Measurements from ENCODE around the gene RPL38. TPM values are rescaled to one million over a fixed set of nuclear protein-coding genes. Genes with fewer than 3 reads are reported as not detected.

The RPL38 gene
- total RNA-seq, 1 donor from 2014 or later, result 1,161 TPM

GRCh38 chr17:74190154-74190553 is 13.3 kb upstream of the RPL38 start:
- Mint-ChIP-seq H3K4me3 (no peak overlapping the region), H3K9me3 (no peaks in the 10 kb centered on the region), H3K27ac (no peak overlapping the region), H3K4me1 (ENCODE audit: low read depth) (no peaks in the 10 kb centered on the region), H3K36me3 (ENCODE audit: low read depth) (no peaks in the 10 kb centered on the region), H3K27me3 (ENCODE audit: insufficient read depth) (peaks cover 18% of the 10 kb centered on the region)
- no peak for DNase-seq (ENCODE audit: low spot score)
- intact Hi-C loops (cut with micrococcal nuclease), result no loop called here

DNA sequence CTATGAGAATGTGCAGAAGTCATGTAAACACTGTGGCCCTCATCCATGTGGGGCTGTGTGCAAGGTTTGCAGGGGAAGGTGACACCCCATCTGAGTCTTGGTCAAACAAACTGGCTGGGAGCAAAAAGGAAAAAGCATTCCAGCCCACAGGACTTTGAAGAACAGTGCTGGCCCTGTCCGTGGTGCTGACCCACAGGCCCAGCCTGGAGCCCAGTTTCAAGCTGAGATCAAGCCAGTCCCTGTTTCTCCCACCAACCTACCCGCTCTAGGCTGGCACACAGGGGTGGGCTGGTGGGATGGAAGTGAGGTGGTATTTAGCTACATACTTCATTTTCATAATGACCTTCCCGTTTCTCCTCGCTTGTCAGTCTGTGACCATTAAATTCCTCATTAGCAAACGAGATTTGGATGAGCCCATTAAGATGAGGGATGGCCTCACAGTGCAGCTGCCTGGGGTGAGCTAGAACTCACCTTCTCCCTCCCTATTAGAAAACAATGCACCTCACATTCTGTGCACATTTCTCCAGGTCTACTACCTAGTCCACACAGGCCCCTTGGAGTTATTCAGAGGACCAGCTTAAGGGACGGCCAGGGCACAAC is 12.6 kb upstream of the RPL38 start:
- no peak overlapping the region for H3K4me3 Mint-ChIP-seq
- no peak for DNase-seq (ENCODE audit: low spot score)
- H3K27me3 Mint-ChIP-seq (ENCODE audit: insufficient read depth), result peaks cover 20% of the 10 kb centered on the region
- intact Hi-C loops (cut with micrococcal nuclease), result no loop called here
- H3K9me3 Mint-ChIP-seq, result no peaks in the 10 kb centered on the region
- no peak overlapping the region for H3K27ac Mint-ChIP-seq
- no peaks in the 10 kb centered on the region for H3K36me3 Mint-ChIP-seq (ENCODE audit: low read depth)
- no peaks in the 10 kb centered on the region for H3K4me1 Mint-ChIP-seq (ENCODE audit: low read depth)

DNA sequence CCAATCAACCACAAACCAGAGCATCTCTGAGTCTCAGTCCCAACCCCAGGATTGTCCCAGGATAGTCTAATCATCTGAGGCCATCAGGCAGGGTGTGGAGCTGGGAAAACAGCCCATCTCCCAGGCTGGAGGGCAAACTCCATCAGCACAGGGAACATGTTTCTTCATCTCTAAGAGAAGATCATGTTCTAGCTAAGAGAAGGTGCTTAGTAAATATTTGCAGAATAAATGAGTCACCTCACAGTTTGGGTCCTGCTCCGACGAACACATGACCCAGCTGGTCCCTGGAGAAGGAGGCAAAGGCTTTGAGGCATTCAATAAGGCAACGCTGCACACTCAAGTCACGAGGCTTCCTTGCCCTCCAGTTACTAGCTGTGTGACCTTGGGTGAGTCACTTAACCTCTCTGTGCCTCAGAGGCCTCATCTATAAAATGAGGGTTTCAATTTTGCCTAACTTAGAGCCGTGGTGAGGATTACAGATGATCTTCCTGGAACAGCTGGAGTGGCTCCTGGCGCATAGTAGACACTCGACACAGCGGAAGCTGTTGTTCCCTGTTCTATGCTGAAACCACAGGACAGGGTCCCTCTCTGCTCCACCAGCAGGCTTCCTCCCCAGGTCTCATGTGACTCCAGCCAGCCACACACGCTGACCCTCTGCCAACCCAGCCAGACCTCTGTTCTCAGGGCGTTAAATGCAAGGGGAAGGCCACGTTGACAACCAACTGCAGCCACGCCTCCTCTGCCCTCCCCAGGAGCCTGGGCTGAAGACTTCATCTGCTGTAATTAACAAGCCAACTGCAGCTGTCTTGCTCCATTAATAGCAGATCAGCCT is 10.3 kb upstream of the RPL38 start:
- no peaks in the 10 kb centered on the region for H3K9me3 Mint-ChIP-seq
- no peaks in the 10 kb centered on the region for H3K4me1 Mint-ChIP-seq (ENCODE audit: low read depth)
- no peaks in the 10 kb centered on the region for H3K36me3 Mint-ChIP-seq (ENCODE audit: low read depth)
- intact Hi-C loops (cut with micrococcal nuclease), result no loop called here
- no peak for DNase-seq (ENCODE audit: low spot score)
- no peak overlapping the region for H3K4me3 Mint-ChIP-seq
- peaks cover 24% of the 10 kb centered on the region for H3K27me3 Mint-ChIP-seq (ENCODE audit: insufficient read depth)
- H3K27ac Mint-ChIP-seq, result no peak overlapping the region

DNA sequence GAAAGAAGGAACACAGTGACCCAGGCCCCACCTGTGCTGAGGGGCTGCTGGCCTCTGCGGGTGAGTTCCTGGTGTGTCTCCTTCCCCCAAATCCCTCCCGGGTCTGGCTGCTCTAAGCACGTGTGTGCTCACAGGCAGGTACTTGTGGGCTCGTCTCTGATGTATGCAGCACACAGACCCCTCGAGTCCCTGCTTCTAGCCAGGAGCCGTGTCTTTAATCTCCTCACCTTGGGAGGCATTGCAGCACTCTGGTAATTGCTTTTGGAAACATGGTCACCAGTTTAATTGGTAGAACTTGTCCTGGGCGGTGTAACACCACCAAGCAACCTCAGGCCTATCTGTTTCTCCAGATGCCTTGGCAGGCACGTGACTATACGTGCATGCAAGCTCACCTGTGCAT is 8.8 kb upstream of the RPL38 start:
- no peak for DNase-seq (ENCODE audit: low spot score)
- peaks cover 3% of the 10 kb centered on the region for H3K4me1 Mint-ChIP-seq (ENCODE audit: low read depth)
- H3K27me3 Mint-ChIP-seq (ENCODE audit: insufficient read depth), result peaks cover 16% of the 10 kb centered on the region
- intact Hi-C loops (cut with micrococcal nuclease), result no loop called here
- H3K27ac Mint-ChIP-seq, result no peak overlapping the region
- H3K4me3 Mint-ChIP-seq, result no peak overlapping the region
- H3K36me3 Mint-ChIP-seq (ENCODE audit: low read depth), result no peaks in the 10 kb centered on the region
- no peaks in the 10 kb centered on the region for H3K9me3 Mint-ChIP-seq

GRCh38 chr17:74196541-74197317 is 6.7 kb upstream of the RPL38 start:
- Mint-ChIP-seq H3K4me3 (no peak overlapping the region), H3K27me3 (ENCODE audit: insufficient read depth) (peaks cover 26% of the 10 kb centered on the region)
- intact Hi-C loops (cut with micrococcal nuclease), result no loop called here

GRCh38 chr17:74197801-74198200 is 5.7 kb upstream of the RPL38 start:
- H3K4me3 Mint-ChIP-seq, result no peak overlapping the region
- H3K27me3 Mint-ChIP-seq (ENCODE audit: insufficient read depth), result peaks cover 33% of the 10 kb centered on the region
- no peak overlapping the region for H3K27ac Mint-ChIP-seq
- intact Hi-C loops (cut with micrococcal nuclease), result no loop called here
- H3K36me3 Mint-ChIP-seq (ENCODE audit: low read depth), result no peaks in the 10 kb centered on the region
- no peak for DNase-seq (ENCODE audit: low spot score)
- no peaks in the 10 kb centered on the region for H3K9me3 Mint-ChIP-seq
- H3K4me1 Mint-ChIP-seq (ENCODE audit: low read depth), result peaks cover 6% of the 10 kb centered on the region

More at GRCh38 chr17:74196541-74197317, 6.7 kb upstream of the RPL38 start:
- Mint-ChIP-seq H3K36me3 (ENCODE audit: low read depth) (no peaks in the 10 kb centered on the region), H3K9me3 (no peaks in the 10 kb centered on the region), H3K27ac (no peak overlapping the region), H3K4me1 (ENCODE audit: low read depth) (peaks cover 6% of the 10 kb centered on the region)
- DNase-seq (ENCODE audit: low spot score), result no peak

- peaks cover 3% of the 10 kb centered on the region for H3K36me3 Mint-ChIP-seq (ENCODE audit: low read depth)
- no peak overlapping the region for H3K27ac Mint-ChIP-seq
- intact Hi-C loops (cut with micrococcal nuclease), result no loop called here
- no peak for DNase-seq (ENCODE audit: low spot score)
- peaks cover 36% of the 10 kb centered on the region for H3K27me3 Mint-ChIP-seq (ENCODE audit: insufficient read depth)
- H3K4me1 Mint-ChIP-seq (ENCODE audit: low read depth), result peaks cover 14% of the 10 kb centered on the region
- no peak overlapping the region for H3K4me3 Mint-ChIP-seq
- H3K9me3 Mint-ChIP-seq, result no peaks in the 10 kb centered on the region
Observed at GRCh38 chr17:74198694-74199093, 4.8 kb upstream of the RPL38 start.

GRCh38 chr17:74199306-74200092 is 4.0 kb upstream of the RPL38 start:
- intact Hi-C loops (cut with micrococcal nuclease), result loop anchor here (5.0 kb wide), 2 partner anchors 313 to 538 kb away; partner anchors contain the start of gene RAB37
- Mint-ChIP-seq H3K4me1 (ENCODE audit: low read depth) (peaks cover 14% of the 10 kb centered on the region), H3K36me3 (ENCODE audit: low read depth) (peaks cover 3% of the 10 kb centered on the region), H3K4me3 (no peak overlapping the region), H3K9me3 (no peaks in the 10 kb centered on the region), H3K27ac (no peak overlapping the region), H3K27me3 (ENCODE audit: insufficient read depth) (peaks cover 36% of the 10 kb centered on the region)
- DNase-seq (ENCODE audit: low spot score), result peak; percentile 59

DNA sequence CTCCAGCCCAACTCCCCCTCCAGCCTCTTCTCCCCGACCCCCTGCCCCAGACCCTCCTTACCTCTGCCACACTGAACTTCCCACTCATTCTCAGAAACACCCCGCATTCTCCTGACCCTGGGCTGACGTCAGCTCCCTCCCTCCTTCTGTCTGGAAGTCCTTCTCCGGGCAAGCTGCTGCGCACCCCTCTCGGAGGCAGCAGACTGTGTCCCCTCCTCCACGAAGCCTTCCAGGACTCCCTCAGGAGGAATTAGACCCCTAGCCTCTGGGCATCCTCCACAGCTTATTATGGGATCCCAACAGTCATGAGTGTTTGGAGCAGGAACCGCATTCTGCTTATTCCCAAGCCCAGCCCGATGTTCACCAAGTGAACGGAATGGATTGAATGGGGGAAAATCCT is 3.4 kb upstream of the RPL38 start:
- Mint-ChIP-seq H3K4me3 (no peak overlapping the region), H3K27ac (no peak overlapping the region), H3K9me3 (no peaks in the 10 kb centered on the region), H3K27me3 (ENCODE audit: insufficient read depth) (peaks cover 30% of the 10 kb centered on the region), H3K4me1 (ENCODE audit: low read depth) (peaks cover 17% of the 10 kb centered on the region), H3K36me3 (ENCODE audit: low read depth) (peaks cover 9% of the 10 kb centered on the region)
- DNase-seq (ENCODE audit: low spot score), result no peak
- intact Hi-C loops (cut with micrococcal nuclease), result loop anchor here (5.0 kb wide), 2 partner anchors 312 to 537 kb away; partner anchors contain the start of gene RAB37

DNA sequence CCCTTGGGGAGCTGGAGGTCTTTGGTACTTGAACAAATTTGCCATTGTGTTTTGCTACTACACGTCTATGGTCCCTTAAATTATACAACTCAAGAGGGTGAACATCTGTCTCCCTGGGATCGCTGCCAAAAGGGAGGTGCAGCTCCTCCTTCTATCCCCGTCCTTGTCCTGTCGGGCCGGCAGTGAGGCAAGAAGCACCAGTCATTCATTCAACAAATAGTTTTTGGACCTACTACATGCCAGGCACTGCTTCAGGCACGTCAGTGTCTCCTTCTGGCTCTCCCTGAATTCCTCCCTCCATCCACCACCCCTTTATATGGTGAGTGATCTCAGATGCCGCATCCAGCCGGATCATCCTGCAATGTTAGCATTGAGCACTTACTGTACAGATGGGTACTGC is 2.2 kb upstream of the RPL38 start:
- Mint-ChIP-seq H3K4me3 (no peak overlapping the region), H3K27ac (no peak overlapping the region), H3K9me3 (no peaks in the 10 kb centered on the region), H3K36me3 (ENCODE audit: low read depth) (peaks cover 19% of the 10 kb centered on the region), H3K27me3 (ENCODE audit: insufficient read depth) (peaks cover 24% of the 10 kb centered on the region), H3K4me1 (ENCODE audit: low read depth) (peaks cover 24% of the 10 kb centered on the region)
- DNase-seq (ENCODE audit: low spot score), result no peak
- intact Hi-C loops (cut with micrococcal nuclease), result loop anchor here (5.0 kb wide), 2 partner anchors 311 to 536 kb away; partner anchors contain the start of gene RAB37

- Mint-ChIP-seq H3K36me3 (ENCODE audit: low read depth) (peaks cover 21% of the 10 kb centered on the region), H3K27ac (no peak overlapping the region), H3K4me3 (no peak overlapping the region), H3K9me3 (no peaks in the 10 kb centered on the region), H3K4me1 (ENCODE audit: low read depth) (peaks cover 28% of the 10 kb centered on the region), H3K27me3 (ENCODE audit: insufficient read depth) (peaks cover 23% of the 10 kb centered on the region)
- intact Hi-C loops (cut with micrococcal nuclease), result loop anchor here (5.0 kb wide), 2 partner anchors 310 to 535 kb away; partner anchors contain the start of gene RAB37
- DNase-seq (ENCODE audit: low spot score), result no peak
Observed at GRCh38 chr17:74201948-74202347, 1.5 kb upstream of the RPL38 start.

DNA sequence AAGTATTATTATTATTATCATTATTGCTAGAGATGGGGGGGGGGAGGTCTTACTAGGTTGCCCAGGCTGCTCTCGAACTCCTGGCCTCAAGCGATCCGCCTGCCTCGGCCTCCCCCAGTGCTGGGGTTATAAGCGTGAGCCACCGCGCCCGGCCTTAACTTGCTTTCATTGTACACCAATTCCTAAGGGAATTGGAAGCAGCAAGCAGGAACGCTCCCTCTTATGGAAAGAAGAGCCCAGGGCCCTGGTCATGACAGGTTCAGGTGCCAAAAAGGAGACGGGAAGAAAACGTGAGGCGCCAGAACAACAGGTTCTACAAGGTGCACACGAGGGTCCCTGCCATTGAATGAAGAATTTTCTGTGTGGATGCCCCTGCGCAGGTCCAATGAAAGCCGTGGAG is 540 bp upstream of the RPL38 start:
- peaks cover 23% of the 10 kb centered on the region for H3K27me3 Mint-ChIP-seq (ENCODE audit: insufficient read depth)
- intact Hi-C loops (cut with micrococcal nuclease), result loop anchor here (1.0 to 5.0 kb wide), 4 partner anchors 10 to 534 kb away; partner anchors contain the start of genes RAB37 and TTYH2
- no peaks in the 10 kb centered on the region for H3K9me3 Mint-ChIP-seq
- H3K36me3 Mint-ChIP-seq (ENCODE audit: low read depth), result peaks cover 24% of the 10 kb centered on the region
- H3K4me3 Mint-ChIP-seq, result peak overlapping the region; percentile 99
- DNase-seq (ENCODE audit: low spot score), result no peak
- H3K27ac Mint-ChIP-seq, result no peak overlapping the region
- H3K4me1 Mint-ChIP-seq (ENCODE audit: low read depth), result peaks cover 31% of the 10 kb centered on the region
